Left ventricle myocardium superior (tissue), 1 donor: ENCODE results near the gene RECQL. TPM values are rescaled to one million over a fixed set of nuclear protein-coding genes. Genes with fewer than 3 reads are reported as not detected.
"Not testable (repeated sequence)": the region's sequence is repeated elsewhere in the genome, so short reads cannot be mapped to it uniquely, and the experiment has no call there.

Experiments used
- ATAC-seq: fragments of 200-7000 bp; cut with Tn5 transposase; one replicate; pipeline ENCODE4 v1.9.1; 2020; ENCODE audit warnings: mild to moderate bottlenecking, moderate library complexity
- DNase-seq: peaks from one replicate; pipeline ENCODE4 v3.0.0-alpha.2; 2020
- intact Hi-C: fragments of 100-400 bp; cut with micrococcal nuclease; formaldehyde crosslinking; loops from one replicate; pipeline ENCODE4 v1.11.0; 2022
- total RNA-seq: library from RNA; stranded (reverse); fragmentation: NEBNext Ultra II Directional; extraction: Animal tissue kit (Norgen Biotek cat#: 25700); gene quantifications from one replicate; pipeline ENCODE4 v1.2.1, GENCODE V29; 2021
- donor health status: DM: no; HTN: yes; CAD: no; lungs with severe emphysema.

Gene RECQL
- total RNA-seq, 1 donor from 2014 or later, result 21.4 TPM

DNA sequence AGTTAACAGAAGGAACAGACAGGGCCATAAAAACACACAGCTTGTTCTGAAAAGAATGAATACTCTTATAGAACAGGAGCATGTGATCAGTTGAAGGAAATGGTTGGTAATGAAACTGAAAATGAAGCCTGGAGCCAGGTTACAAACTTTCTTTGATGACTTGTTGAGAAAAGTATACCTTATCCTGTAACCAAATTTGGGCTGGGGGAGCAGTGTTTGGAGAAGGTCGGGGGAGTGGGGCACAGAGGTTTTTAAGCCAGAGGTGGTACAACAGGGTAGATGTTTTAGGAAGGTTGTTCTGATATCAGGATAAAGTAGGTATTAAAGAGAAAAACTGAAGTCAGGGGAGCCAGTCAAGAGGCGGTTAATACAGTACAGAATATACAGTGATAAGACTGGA, 8.3 kb upstream of the RECQL start:
- ATAC-seq (no peak), DNase-seq (no peak)
- intact Hi-C loops, result no loop called here

GRCh38 chr12:21507849-21508248, 6.4 kb upstream of the RECQL start:
- DNase-seq (no peak), ATAC-seq (no peak)
- intact Hi-C loops, result no loop called here

GRCh38 chr12:21505888-21506287, 4.5 kb upstream of the RECQL start:
- DNase-seq, result no peak
- intact Hi-C loops, result no loop called here
- no peak for ATAC-seq

- intact Hi-C loops, result no loop called here
- no peak for ATAC-seq
- DNase-seq, result no peak
Observed at GRCh38 chr12:21502872-21503271, 1.4 kb upstream of the RECQL start.

- peak; percentile 9 for ATAC-seq
- peak; percentile 35 for DNase-seq
- intact Hi-C loops, result no loop called here
Observed at GRCh38 chr12:21502164-21502496, 695 bp upstream of the RECQL start.

DNA sequence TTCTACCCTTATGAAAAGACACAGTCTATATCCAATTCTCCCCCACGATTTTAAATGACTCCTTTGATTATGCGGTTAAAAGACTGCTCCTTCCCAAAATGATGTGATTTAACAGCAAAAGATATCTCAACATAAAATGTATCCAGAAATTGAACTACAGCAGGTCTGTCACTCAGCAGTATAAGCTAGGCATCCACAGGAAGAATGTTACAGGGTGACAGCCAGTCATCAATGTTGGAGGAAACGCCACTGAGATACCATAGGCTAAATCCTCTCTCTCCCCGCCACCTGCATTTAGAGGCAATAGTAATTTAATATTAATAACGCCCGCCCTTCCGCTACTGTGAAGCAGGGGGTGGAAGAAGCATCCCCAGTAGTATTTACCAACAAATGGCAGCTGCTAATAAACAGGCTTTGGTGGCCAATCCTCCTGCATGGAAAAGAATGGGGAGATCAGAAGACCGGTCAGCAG, 613 bp downstream of the RECQL start:
- ATAC-seq (no peak), DNase-seq (no peak)
- intact Hi-C loops, result no loop called here

DNA sequence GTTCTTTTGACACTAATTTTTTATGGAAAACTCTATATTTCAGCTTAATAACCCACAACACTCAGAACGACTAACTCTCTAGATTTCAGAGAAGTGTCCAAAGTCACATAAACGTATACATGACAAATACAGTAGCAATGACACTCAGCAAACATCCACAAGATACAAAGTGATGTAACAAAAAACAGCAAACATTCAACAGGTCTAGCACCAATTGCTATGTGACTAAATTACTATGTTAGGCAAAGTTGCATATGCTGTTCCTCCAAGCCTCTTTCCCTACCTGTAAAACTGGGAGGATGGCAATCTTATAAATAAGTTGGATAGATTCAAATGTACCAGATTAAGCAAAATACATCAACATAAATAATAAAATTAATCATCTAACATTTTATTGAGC, 1.7 kb downstream of the RECQL start:
- intact Hi-C loops, result no loop called here
- DNase-seq, result no peak

GRCh38 chr12:21485998-21486397, 15.4 kb downstream of the RECQL start:
- intact Hi-C loops, result no loop called here
- ATAC-seq (no peak), DNase-seq (no peak)

More for the DNA sequence above, 1.7 kb downstream of the RECQL start:
- no peak for ATAC-seq

GRCh38 chr12:21483531-21483930, 17.9 kb downstream of the RECQL start:
- intact Hi-C loops, result no loop called here
- no peak for ATAC-seq
- DNase-seq, result no peak

DNA sequence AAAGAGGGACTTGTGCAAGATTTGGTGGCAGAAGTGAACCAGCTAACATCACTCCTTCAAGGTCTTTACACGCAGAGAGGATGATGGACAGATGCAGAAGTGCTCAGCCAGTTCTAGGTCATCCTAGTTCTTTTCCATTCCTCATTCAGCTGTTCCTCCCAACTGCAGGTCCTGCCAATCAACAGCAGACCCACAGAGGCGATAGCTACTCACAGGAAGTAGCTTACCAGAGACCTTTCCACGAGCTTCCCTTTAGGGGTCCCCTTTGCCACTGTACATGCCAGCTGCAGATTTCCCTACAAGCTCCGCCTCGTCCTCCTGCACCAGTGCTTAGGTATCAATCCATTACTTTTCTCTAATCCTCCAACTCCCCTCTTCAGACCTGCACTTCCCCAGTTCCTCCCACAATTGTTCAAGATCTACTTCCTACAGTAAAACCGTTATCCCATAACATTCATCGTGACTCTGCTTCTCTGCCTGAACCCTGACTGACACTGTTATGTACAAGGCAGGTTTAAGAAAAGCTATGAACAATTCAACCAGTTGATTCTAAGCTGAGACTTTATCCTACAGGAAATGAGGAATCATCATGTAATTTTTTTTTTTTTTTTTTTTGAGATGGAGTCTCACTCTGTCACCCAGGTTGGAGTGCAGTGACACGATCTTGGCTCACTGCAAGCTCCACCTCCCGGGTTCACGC, 22.5 kb downstream of the RECQL start:
- no peak for DNase-seq
- no peak for ATAC-seq
- intact Hi-C loops, result no loop called here

DNA sequence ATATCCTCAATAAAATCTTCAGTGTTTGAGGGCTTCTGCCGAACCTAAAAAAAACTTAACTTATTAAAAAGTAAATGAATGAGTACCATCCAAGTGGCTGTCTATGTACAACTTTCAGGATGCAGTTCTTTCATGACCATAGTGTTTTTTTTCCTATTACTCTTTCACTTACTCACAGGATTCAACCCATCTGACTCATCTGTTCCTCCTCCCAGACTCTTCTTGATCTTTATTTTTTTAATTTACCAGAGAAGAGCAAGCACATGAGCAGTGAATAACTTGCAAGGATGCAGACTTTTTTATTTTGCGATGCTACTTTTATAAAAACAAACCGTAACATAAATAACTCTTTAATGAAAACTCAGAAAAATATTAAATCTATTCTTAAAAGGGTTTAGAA, 24.5 kb downstream of the RECQL start:
- no peak for ATAC-seq
- intact Hi-C loops, result no loop called here
- DNase-seq, result no peak

DNA sequence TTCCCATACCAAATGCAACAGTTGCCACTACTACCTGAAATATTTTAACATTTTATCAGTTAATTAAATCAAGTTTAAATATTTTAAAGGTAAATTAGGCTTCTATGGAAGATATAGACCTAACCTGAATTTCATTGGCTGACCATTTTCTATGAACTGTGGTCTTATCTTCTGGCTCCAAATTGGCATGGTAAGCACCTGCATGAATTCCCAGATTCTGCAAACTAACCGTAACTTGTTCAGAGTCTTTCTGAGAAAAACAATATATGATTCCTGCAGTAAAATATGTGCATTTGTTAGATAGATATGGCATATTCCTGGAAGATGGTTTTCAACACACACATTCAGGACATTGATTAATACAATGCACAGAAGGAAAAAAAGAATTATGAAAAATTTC, 25.9 kb downstream of the RECQL start:
- intact Hi-C loops, result no loop called here
- DNase-seq (no peak), ATAC-seq (no peak)

DNA sequence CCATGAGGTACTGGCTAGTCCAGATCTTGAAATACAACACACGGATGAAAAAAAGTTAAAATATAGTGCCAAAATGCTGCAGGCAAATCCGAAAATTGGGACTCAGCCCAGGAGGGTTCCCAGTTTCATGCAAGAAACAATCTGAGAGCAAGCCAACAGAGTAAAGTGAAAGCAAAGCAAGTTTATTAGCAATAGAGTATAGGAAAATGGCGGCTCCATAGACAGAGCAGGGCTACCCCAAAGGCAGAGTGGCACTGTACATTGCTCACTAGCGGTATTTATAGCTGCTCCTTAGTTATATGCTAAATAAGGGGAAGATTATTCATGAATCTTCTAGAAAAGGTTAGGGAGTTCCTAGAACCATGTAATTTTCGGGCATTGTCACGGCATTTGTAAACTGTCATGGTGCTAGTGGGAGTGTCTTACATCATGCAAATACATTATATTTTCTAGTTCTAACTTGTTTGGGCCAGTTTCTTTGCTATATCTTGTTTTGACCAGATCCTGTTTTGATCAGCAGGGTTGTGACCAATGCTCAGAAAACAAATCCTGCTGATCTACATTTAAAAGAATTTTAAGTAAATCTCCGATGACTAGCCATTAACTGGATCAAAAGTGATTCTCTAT, 29.1 kb downstream of the RECQL start:
- intact Hi-C loops, result no loop called here
- DNase-seq (no peak), ATAC-seq (no peak)

GRCh38 chr12:21471294-21471693, 30.1 kb downstream of the RECQL start:
- ATAC-seq, result no peak
- intact Hi-C loops, result no loop called here
- DNase-seq, result no peak

DNA sequence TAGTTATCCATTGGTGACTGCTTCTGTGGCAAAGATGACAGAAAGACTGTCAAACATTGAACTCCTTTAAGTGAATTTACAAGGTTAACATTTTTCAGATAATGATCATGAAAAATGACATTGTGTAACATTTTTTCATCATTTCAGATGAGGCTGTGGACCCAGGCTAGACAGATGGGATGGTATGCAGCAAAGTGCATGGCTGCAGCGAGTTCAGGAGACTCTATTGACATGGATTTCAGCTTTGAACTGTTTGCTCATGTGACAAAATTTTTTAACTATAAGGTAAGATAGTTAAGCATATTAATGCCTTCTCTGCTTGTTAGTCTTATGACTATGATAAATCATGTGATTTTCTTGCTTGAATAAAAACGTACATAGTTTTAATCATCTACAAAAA, 34.1 kb downstream of the RECQL start:
- DNase-seq, ATAC-seq, intact Hi-C loops: not testable (repeated sequence)

DNA sequence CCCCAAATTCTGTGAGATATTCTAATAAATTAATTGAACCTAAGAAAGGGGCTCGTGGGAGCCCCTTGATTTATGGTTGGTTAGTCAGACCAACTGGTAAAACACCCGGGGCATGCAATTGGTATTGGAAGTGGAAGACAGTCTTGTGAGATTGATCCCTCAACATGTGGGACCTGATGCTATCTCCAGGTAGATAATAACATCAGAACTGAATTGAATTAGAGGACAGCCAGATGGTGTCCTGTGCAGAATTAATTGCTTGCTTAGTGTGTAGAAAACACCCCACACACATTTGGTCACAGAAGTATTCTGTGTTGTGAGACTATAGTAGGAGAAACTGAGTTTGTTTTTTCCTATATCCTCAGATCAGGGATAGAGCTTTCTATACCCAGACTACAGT, 42.0 kb downstream of the RECQL start:
- ATAC-seq, result no peak
- intact Hi-C loops, result no loop called here
- no peak for DNase-seq

GRCh38 chr12:21456291-21456780, 45.1 kb downstream of the RECQL start:
- intact Hi-C loops, result no loop called here
- no peak for DNase-seq
- no peak for ATAC-seq

- intact Hi-C loops, result no loop called here
- no peak for DNase-seq
- ATAC-seq, result no peak
Observed at GRCh38 chr12:21453312-21453852, 48.1 kb downstream of the RECQL start.

GRCh38 chr12:21451529-21451928, 49.9 kb downstream of the RECQL start:
- intact Hi-C loops, result no loop called here
- ATAC-seq, result no peak

GRCh38 chr12:21444193-21445146, 57.0 kb downstream of the RECQL start:
- intact Hi-C loops, result no loop called here
- ATAC-seq (no peak), DNase-seq (no peak)

More at GRCh38 chr12:21451529-21451928, 49.9 kb downstream of the RECQL start:
- DNase-seq, result no peak
